ENCODE results near the gene CAMTA1. TPM values are rescaled to one million over a fixed set of nuclear protein-coding genes. Genes with fewer than 3 reads are reported as not detected.

The CAMTA1 gene
- total RNA-seq, 1 donor from 2014 or later: 47.9 TPM

- no peak for TF ChIP-seq CTCF (IDR thresholded peaks at IDR 0.05)
- DNase-seq (no peak), ATAC-seq (no peak)
- Histone ChIP-seq H3K36me3 (no peaks in the 10 kb centered on the region), H3K27me3 (ENCODE audit: low read depth) (no peaks in the 10 kb centered on the region), H3K4me3 (no peak overlapping the region), H3K27ac (no peak overlapping the region), H3K4me1 (peaks cover 6% of the 10 kb centered on the region), H3K9me3 (no peaks in the 10 kb centered on the region)
- intact Hi-C loops (cut with DNase I): no loop called here
These were observed 937.4 kb downstream of the CAMTA1 start for GRCh38 chr1:7722670-7723012.

GRCh38 chr1:7726623-7727022 lies 941.4 kb downstream of the CAMTA1 start:
- TF ChIP-seq CTCF (IDR thresholded peaks at IDR 0.05): no peak
- no peaks in the 10 kb centered on the region for H3K9me3 ChIP-seq
- H3K36me3 ChIP-seq: no peaks in the 10 kb centered on the region
- peak overlapping the region; percentile 5 for H3K27ac ChIP-seq
- intact Hi-C loops (cut with DNase I): no loop called here
- H3K27me3 ChIP-seq (ENCODE audit: low read depth): no peaks in the 10 kb centered on the region
- DNase-seq (no peak), ATAC-seq (peak in 1 of 2 donors; percentile 21)
- peaks cover 6% of the 10 kb centered on the region for H3K4me1 ChIP-seq
- H3K4me3 ChIP-seq: no peak overlapping the region

- H3K27ac ChIP-seq: no peak overlapping the region
- no peaks in the 10 kb centered on the region for H3K9me3 ChIP-seq
- no peaks in the 10 kb centered on the region for H3K27me3 ChIP-seq (ENCODE audit: low read depth)
- ATAC-seq (no peak), DNase-seq (no peak)
- no peak for TF ChIP-seq CTCF (IDR thresholded peaks at IDR 0.05)
- H3K4me1 ChIP-seq: peaks cover 6% of the 10 kb centered on the region
- no peaks in the 10 kb centered on the region for H3K36me3 ChIP-seq
- intact Hi-C loops (cut with DNase I): no loop called here
- no peak overlapping the region for H3K4me3 ChIP-seq
These were observed 942.7 kb downstream of the CAMTA1 start for GRCh38 chr1:7727809-7728471.

- no peak for TF ChIP-seq CTCF (IDR thresholded peaks at IDR 0.05)
- Histone ChIP-seq H3K4me1 (peaks cover 6% of the 10 kb centered on the region), H3K27ac (no peak overlapping the region), H3K36me3 (no peaks in the 10 kb centered on the region), H3K4me3 (no peak overlapping the region), H3K9me3 (no peaks in the 10 kb centered on the region), H3K27me3 (ENCODE audit: low read depth) (no peaks in the 10 kb centered on the region)
- intact Hi-C loops (cut with DNase I): no loop called here
- ATAC-seq: no peak
- no peak for DNase-seq
These were observed 944.5 kb downstream of the CAMTA1 start for GRCh38 chr1:7729761-7730160.

- H3K27me3 ChIP-seq (ENCODE audit: low read depth): no peaks in the 10 kb centered on the region
- intact Hi-C loops (cut with DNase I): no loop called here
- no peak for TF ChIP-seq CTCF (IDR thresholded peaks at IDR 0.05)
- DNase-seq: no peak
- H3K36me3 ChIP-seq: peaks cover 8% of the 10 kb centered on the region
- H3K27ac ChIP-seq: no peak overlapping the region
- no peak overlapping the region for H3K4me3 ChIP-seq
- no peaks in the 10 kb centered on the region for H3K4me1 ChIP-seq
- H3K9me3 ChIP-seq: no peaks in the 10 kb centered on the region
- ATAC-seq: no peak
These were observed 947.1 kb downstream of the CAMTA1 start for GRCh38 chr1:7732331-7732730.

All from lower lobe of right lung (tissue), 2 donors.